K562 (cell line): Measurements from ENCODE around the gene SEPTIN2. TPM values are rescaled to one million over a fixed set of nuclear protein-coding genes. Genes with fewer than 3 reads are reported as not detected.
"Not testable (repeated sequence)": the region's sequence is repeated elsewhere in the genome, so short reads cannot be mapped to it uniquely, and the experiment has no call there.

Experiments
- ATAC-seq: fragments of 200-7000 bp; cut with Tn5 transposase; 3 replicates; pipeline ENCODE4 v1.9.1; 2020; ENCODE audit warnings: moderate library complexity
- BruUV-seq: library from RNA; stranded (reverse); fragments of 400-500 nt; replicated peaks from 2 replicates; lab custom pipeline; 2021; lab: Mats Ljungman, UMichigan
- CTCF ChIA-PET: fragments of 300-600 bp; formaldehyde crosslinking; extraction: SDS; loops from one replicate; lab custom pipeline; 2021; ENCODE audit warnings: low intra/inter-chr PET ratio; lab: Yijun Ruan, JAX
- POLR2A ChIA-PET: fragments of 300-600, 350-650 bp; sonication (Branson Sonifier 250); formaldehyde crosslinking; extraction: SDS; loops from one replicate; lab custom pipeline; 2021; ENCODE audit warnings: antibody characterized with exemption, inconsistent platforms; lab: Yijun Ruan, JAX
- DNase-seq, 4 experiments: peaks; one replicate each; pipeline versions ENCODE4 v3.0.0 to v3.0.0-alpha.2; 2011 to 2018; ENCODE audit warnings: low spot score in 3 of 4, mixed read lengths in 3 of 4; ENCODE audit errors: extremely low read depth in 1 of 4
- FAIRE-seq: peaks from 2 replicates; lab custom pipeline; 2011; peaks lifted over from hg19 to GRCh38; lab: Jason Lieb, UNC
- H2AFZ ChIP-seq: 2 replicates; pipeline ENCODE4 v1.6.0; 2011; ENCODE audit warnings: low read depth, low read length, control low read depth, inconsistent platforms
- H3K27ac ChIP-seq: fragments of 200-600 bp; 3 replicates; pipeline ENCODE4 v1.8.0; 2011; ENCODE audit warnings: low read depth, mild to moderate bottlenecking, control low read depth, inconsistent platforms, low read length, moderate library complexity, mixed read lengths; ENCODE audit errors: extremely low read depth
- H3K27me3 ChIP-seq, 2 experiments: fragments of 300-600 bp in 1 of 2; 2 replicates in 1 of 2; 3 replicates in 1 of 2; pipeline versions ENCODE4 v1.6.0 to v1.8.0; 2011; ENCODE audit warnings: inconsistent platforms in 2 of 2, low read length in 2 of 2, mild to moderate bottlenecking in 1 of 2, mixed read lengths in 1 of 2, moderate library complexity in 1 of 2; ENCODE audit not compliant: control insufficient read depth in 2 of 2, insufficient read depth in 2 of 2
- H3K36me3 ChIP-seq: fragments of 300-600 bp; 3 replicates; pipeline ENCODE4 v1.8.0; 2011; ENCODE audit warnings: mild to moderate bottlenecking, low read length, inconsistent platforms; ENCODE audit not compliant: control insufficient read depth, insufficient read depth
- H3K4me1 ChIP-seq, 2 experiments: fragments of 200-600 bp in 1 of 2; replicated peaks in 1 of 2; 2 replicates in 1 of 2; 3 replicates in 1 of 2; pipeline versions ENCODE4 v1.5.1 to v1.8.0; 2011; ENCODE audit warnings: inconsistent platforms in 2 of 2, low read length in 2 of 2, mild to moderate bottlenecking in 1 of 2, mixed read lengths in 1 of 2, moderate library complexity in 1 of 2; ENCODE audit not compliant: control insufficient read depth in 2 of 2, insufficient read depth in 2 of 2
- H3K4me2 ChIP-seq: 2 replicates; pipeline ENCODE4 v1.6.1; 2011; ENCODE audit warnings: low read length, control low read depth, inconsistent platforms, mixed read lengths; ENCODE audit not compliant: insufficient read depth
- H3K4me3 ChIP-seq: fragments of 200-600 bp; sonication (generic), shearing (Covaris generic); 2 replicates; pipeline ENCODE4 v1.5.1; 2016; ENCODE audit warnings: control low read depth, inconsistent platforms
- H3K79me2 ChIP-seq: fragments of 200-600 bp; 3 replicates; pipeline ENCODE4 v1.8.0; 2011; ENCODE audit warnings: low read length, inconsistent platforms; ENCODE audit not compliant: control insufficient read depth, insufficient read depth
- H3K9ac ChIP-seq, 2 experiments: 2 replicates each; pipeline versions ENCODE4 v1.6.0 to v1.6.1; 2011; ENCODE audit warnings: low read depth in 2 of 2, low read length in 2 of 2, control low read depth in 1 of 2, inconsistent platforms in 1 of 2, mild to moderate bottlenecking in 1 of 2, mixed read lengths in 1 of 2; ENCODE audit not compliant: insufficient read depth in 1 of 2
- H3K9me1 ChIP-seq: one replicate; pipeline ENCODE4 v1.6.0; 2011; ENCODE audit warnings: inconsistent platforms, mild to moderate bottlenecking, low read length, moderate library complexity; ENCODE audit not compliant: control insufficient read depth, insufficient read depth
- H3K9me3 ChIP-seq: replicated peaks from 2 replicates; pipeline ENCODE4 v1.5.1; 2011; ENCODE audit warnings: low read depth, low read length, inconsistent platforms; ENCODE audit not compliant: control insufficient read depth, insufficient read depth
- H4K20me1 ChIP-seq: replicated peaks from 2 replicates; pipeline ENCODE4 v1.6.1; 2011; ENCODE audit warnings: low read length, inconsistent platforms, mixed read lengths; ENCODE audit not compliant: control insufficient read depth, insufficient read depth
- FOXJ3 ChIP-seq: sonication (generic); formaldehyde crosslinking; IDR thresholded peaks from 2 replicates; pipeline ENCODE4 v1.4.0; 2020; ENCODE audit warnings: mild to moderate bottlenecking, missing genetic modification reagents
- JUND ChIP-seq, 2 experiments: IDR thresholded peaks; 2 replicates in 1 of 2; 3 replicates in 1 of 2; pipeline ENCODE4 v1.6.1; 2011; ENCODE audit warnings: borderline replicate concordance in 2 of 2, low read depth in 2 of 2, low read length in 2 of 2, improper control_type of control experiment in 1 of 2, missing biosample characterization in 1 of 2, missing genetic modification characterization in 1 of 2, missing genetic modification reagents in 1 of 2
- ZNF76 ChIP-seq: fragments of 250-450 bp; sonication (Bioruptor Pico); IDR thresholded peaks from 2 replicates; pipeline ENCODE4 v1.4.0; 2020; ENCODE audit warnings: mild to moderate bottlenecking, moderate library complexity, borderline replicate concordance
- WGBS: fragments of 100-300 bp; shearing (Covaris generic); methylation state at CpG from one replicate; pipeline ENCODE4 v1.1.6; 2016; ENCODE audit warnings: low coverage, mixed read lengths; ENCODE audit not compliant: insufficient coverage; ENCODE audit errors: missing lambda C conversion rate; 5-methylcytosine and 5-hydroxymethylcytosine counted together
- in situ Hi-C: fragments of 300-500 bp; cut with MboI; formaldehyde crosslinking; loops from 4 replicates; pipeline ENCODE4 v1.15.0; 2018; ENCODE audit warnings: inconsistent platforms, mixed read lengths
- intact Hi-C: fragments of 100-400 bp; cut with micrococcal nuclease; formaldehyde crosslinking; loops from 2 replicates; pipeline ENCODE4 v1.14.2; 2022
- polyA plus RNA-seq, 8 experiments: library from polyadenylated mRNA; depleted of rRNA in 4 of 8; stranded (reverse) in 5 of 8; unstranded in 3 of 8; fragments of >200 nt; fragmentation: Nextera tagmentation in 2 of 8; fragmentation: Illumina TruSeq in 1 of 8; extraction: Ambion mirVana in 2 of 8; extraction: Trizol in 1 of 8; gene quantifications; 2 replicates each; pipeline versions ENCODE4 v1.2.1 to v1.2.3, GENCODE V29; 2011 to 2014; ENCODE audit warnings: inconsistent platforms in 1 of 8, missing spikeins in 1 of 8
- total RNA-seq, 7 experiments: library from RNA; depleted of rRNA in 6 of 7; stranded (reverse); fragments of >200 nt in 6 of 7; fragmentation: Illumina TruSeq in 2 of 7; extraction: Trizol in 2 of 7; gene quantifications; 2 replicates each; pipeline versions ENCODE4 v1.2.1 to v1.2.3, GENCODE V29; 2011 to 2021; ENCODE audit warnings: low replicate concordance in 1 of 7

The SEPTIN2 gene
- total and polyA plus RNA-seq, 9 of the 15 experiments (the other 6 are each of a cell fraction or from before 2014, with no cell fraction given): 121 to 367 (median 166) TPM

- H3K4me1 ChIP-seq, H3K9me1 ChIP-seq, BruUV-seq, H3K9ac ChIP-seq, H3K27me3 ChIP-seq, H2AFZ ChIP-seq, H3K4me3 ChIP-seq, intact Hi-C loops, H3K36me3 ChIP-seq, FAIRE-seq, DNase-seq, ATAC-seq, CTCF ChIA-PET, H3K9me3 ChIP-seq, H3K27ac ChIP-seq, H3K4me2 ChIP-seq, in situ Hi-C loops, H4K20me1 ChIP-seq, H3K79me2 ChIP-seq: not testable (repeated sequence)
- no CpG with 5 or more reads among the region's 4 CpGs for WGBS
- POLR2A ChIA-PET: interaction anchor here (0.6 kb wide), 1 partner anchor 132 kb away, joined by 3 read pairs; no protein-coding TSS in a partner anchor
These were observed 77.0 kb downstream of the SEPTIN2 start for GRCh38 chr2:241392753-241393152.

GRCh38 chr2:241393524-241394196 is 77.9 kb downstream of the SEPTIN2 start:
- H3K9me3 ChIP-seq: no peaks in the 10 kb centered on the region
- 97% methylated on average over 3 of the region's 3 CpGs for WGBS
- ChIA-PET POLR2A (no interaction called here), CTCF (no interaction called here)
- H3K27me3 ChIP-seq: no peaks in the 10 kb centered on the region
- intact Hi-C loops: no loop called here
- H4K20me1 ChIP-seq: no peaks in the 10 kb centered on the region
- no peaks in the 10 kb centered on the region; the same call in 1 of the 3 replicates for H3K79me2 ChIP-seq
- no peak overlapping the region for H3K4me3 ChIP-seq
- BruUV-seq: no TSS peak
- no peak for TF ChIP-seq FOXJ3 (CRISPR knock-in tag)
- no peak for TF ChIP-seq JUND (IDR thresholded peaks at IDR 0.05; ENCODE audit: borderline replicate concordance, low read depth, low read length)
- TF ChIP-seq JUND (tag; IDR thresholded peaks at IDR 0.05; ENCODE audit: borderline replicate concordance, low read depth, low read length): no peak
- TF ChIP-seq ZNF76 (CRISPR knock-in tag): no peak
- peaks cover 6% of the 10 kb centered on the region for H3K9me1 ChIP-seq
- H3K9ac ChIP-seq: no peak overlapping the region
- ATAC-seq (no peak), DNase-seq (no peak), FAIRE-seq (no peak)
- H2AFZ ChIP-seq: no peak overlapping the region
- no peaks in the 10 kb centered on the region for H3K4me1 ChIP-seq
- H3K4me2 ChIP-seq: no peak overlapping the region
- peaks cover 5% of the 10 kb centered on the region; the same call in 1 of the 3 replicates for H3K36me3 ChIP-seq
- in situ Hi-C loops: no loop called here
- H3K27ac ChIP-seq: no peak overlapping the region
